Activated effector memory CD4-positive, alpha-beta T cell treated with anti-CD3 and anti-CD28 coated beads, Interleukin-2, amount 50 U/mL, for 16 hours (primary cell): ENCODE data around the gene CWC27.
"Not testable (repeated sequence)": the region's sequence is repeated elsewhere in the genome, so short reads cannot be mapped to it uniquely, and the experiment has no call there.

ENCODE experiments used
- DNase-seq: peaks from one replicate; pipeline ENCODE4 v3.0.0-alpha.2; 2020

CWC27 gene

DNA sequence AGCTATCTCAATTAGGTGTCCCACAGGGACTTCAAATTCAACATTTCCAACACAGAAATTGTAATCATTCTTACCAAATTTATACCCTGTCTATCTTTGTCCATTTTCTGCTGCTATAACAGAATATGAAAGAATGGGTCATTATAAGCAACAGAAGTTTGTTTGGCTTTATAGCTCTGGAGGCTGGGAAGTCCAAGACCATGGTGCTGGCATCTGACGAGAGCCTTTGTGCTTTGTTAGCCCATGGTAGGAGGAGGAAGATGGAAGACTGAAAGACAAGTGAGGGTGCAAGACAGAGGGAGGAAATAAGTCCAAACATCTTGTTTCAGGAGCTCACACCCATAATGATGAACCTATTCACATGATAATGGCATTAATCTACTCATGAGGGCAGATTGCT lies 72.2 kb downstream of the CWC27 start:
- no peak for DNase-seq

DNA sequence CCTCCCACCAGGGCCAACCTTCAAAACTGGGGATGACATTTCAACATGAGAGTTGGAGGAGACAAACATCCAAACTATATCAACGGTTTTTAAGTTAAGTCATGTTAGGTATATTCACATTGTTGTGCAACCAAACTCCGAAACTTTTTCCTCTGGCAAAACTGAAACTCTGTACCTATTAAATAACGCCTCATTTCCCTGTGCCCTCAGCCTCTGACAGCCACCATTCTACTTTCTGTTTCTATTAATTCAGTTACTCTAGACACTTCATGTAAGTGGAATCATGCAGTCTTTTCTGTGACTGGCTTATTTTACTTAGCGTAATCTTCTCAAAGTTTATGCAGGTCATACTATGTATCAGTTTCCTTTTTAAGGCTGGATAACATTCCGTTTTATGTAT lies 85.0 kb downstream of the CWC27 start:
- DNase-seq, result no peak

DNA sequence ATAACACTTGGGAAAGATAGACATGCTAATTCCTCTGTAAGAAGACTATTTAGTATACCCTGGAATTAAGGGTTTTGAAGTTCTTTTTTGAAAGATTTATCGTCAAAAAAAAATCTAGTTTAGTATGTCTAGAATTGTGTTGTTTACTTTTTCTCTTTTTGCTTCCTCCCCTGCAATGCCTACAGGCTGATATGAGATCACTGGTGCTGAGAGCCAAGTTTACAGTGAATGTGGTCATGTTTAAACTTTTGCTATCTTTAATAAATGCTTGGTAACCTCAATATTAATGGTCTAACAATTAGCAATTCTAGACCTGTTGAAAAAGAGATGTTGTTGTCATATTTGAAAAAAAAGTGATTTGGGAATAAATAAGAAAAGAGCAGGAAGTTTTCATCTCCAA lies 86.1 kb downstream of the CWC27 start:
- no peak for DNase-seq

GRCh38 chr5:64859881-64860280 lies 91.2 kb downstream of the CWC27 start:
- DNase-seq, result no peak

DNA sequence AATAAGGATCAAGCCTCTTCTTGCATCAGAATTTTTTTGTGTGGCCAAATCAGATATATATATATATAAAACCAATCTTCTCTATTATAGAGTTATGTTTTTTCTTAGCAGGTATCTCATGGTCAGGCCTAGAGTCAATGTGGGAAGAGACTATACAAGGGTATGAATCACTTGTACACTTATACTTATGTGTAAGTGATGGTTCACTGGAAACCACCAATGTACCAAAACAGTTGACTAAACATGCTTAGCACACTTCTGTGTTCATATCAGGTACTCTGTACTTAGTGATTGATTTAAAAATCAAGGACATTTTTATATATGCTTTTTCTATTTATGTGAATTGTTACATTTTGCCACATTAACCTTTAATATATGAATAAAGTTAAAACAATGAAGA lies 92.6 kb downstream of the CWC27 start:
- DNase-seq, result no peak

- no peak for DNase-seq
Measured at GRCh38 chr5:64864171-64864570, 95.4 kb downstream of the CWC27 start.

- no peak for DNase-seq
Measured at GRCh38 chr5:64865662-64866061, 96.9 kb downstream of the CWC27 start.

- DNase-seq, result no peak
Measured at GRCh38 chr5:64869419-64869818, 100.7 kb downstream of the CWC27 start.

- DNase-seq, result no peak
Measured at GRCh38 chr5:64872044-64872443, 103.3 kb downstream of the CWC27 start.

- DNase-seq, result no peak
Measured at GRCh38 chr5:64873441-64873840, 104.7 kb downstream of the CWC27 start.

- DNase-seq, result no peak
Measured at GRCh38 chr5:64874753-64875152, 106.0 kb downstream of the CWC27 start.

- no peak for DNase-seq
Measured at GRCh38 chr5:64876203-64876602, 107.5 kb downstream of the CWC27 start.

- DNase-seq, result no peak
Measured at GRCh38 chr5:64880821-64881220, 112.1 kb downstream of the CWC27 start.

- no peak for DNase-seq
Measured at GRCh38 chr5:64883912-64884311, 115.2 kb downstream of the CWC27 start.

DNA sequence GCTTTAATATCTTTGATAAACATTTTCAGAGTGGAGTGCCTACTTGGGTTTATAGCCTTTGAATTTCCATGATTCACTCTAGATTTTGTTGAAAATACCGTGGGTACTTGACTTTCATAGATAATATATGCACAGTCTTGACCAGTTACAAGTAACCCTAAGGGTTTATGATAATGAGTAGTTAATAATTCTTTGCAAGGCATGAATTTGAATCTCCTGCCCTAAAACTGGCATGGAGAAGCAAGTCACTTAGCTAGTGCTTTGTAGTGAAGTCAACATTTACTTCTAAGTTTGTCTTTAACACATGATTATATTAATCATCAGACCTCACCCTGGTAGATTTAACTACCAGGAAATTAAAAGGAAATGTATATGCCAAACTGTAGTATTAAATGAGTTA lies 115.8 kb downstream of the CWC27 start:
- DNase-seq, result no peak

DNA sequence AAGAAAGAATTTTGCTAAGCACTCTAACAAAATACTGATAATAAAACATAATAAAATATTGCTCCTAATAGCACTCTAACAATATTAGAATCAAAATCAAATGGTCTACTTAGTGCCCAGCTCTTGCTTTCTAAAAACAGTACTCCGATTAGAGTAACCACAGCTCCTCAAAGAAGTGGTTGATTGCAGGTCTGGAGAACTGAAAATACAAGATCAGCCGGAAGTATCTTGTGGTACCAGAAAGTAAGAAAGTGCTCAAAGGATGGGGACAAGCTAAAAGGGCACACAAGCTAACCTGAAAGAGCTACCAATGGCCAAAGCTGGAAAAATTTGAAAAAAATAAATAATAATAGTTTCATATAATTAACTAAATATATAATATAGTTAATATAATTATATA lies 119.2 kb downstream of the CWC27 start:
- DNase-seq, result no peak

DNA sequence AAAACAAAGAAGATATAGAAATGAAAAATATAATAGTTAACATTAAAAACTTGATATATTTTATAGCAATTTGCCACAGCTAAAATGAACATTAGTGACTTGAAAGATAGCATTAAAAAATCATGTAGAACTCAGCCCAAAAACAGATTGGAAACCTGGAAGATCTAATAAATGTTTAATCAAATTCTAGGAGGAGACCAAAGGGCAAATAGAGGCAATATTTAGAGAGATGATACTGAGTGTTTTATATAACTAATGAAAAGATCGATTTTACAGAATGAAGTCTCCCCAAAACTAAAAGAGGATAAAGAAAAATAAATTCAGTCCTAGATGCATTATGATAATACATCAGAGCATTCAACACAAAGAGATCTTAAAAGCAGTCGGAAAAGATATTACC lies 127.0 kb downstream of the CWC27 start:
- no peak for DNase-seq

DNA sequence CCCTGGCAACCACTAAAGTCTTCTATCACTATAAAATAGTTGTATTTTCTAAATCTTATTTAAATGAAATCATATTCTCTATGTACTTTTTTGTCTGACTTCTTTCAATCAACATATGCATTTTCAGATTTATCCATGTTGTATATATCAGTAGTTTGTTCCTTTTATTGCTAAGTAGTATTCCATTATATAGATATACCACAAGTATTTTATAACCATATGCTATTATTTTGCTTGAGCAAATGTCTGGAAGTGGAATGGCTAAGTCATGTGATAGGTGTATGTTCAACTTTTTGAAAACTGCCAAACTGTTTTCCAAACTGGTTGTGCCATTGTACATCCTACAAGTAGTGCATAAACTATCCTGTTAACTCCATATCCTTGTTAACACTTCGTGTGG lies 131.1 kb downstream of the CWC27 start:
- DNase-seq, result no peak

- DNase-seq, result no peak
Measured at GRCh38 chr5:64900618-64901017, 131.9 kb downstream of the CWC27 start.

DNA sequence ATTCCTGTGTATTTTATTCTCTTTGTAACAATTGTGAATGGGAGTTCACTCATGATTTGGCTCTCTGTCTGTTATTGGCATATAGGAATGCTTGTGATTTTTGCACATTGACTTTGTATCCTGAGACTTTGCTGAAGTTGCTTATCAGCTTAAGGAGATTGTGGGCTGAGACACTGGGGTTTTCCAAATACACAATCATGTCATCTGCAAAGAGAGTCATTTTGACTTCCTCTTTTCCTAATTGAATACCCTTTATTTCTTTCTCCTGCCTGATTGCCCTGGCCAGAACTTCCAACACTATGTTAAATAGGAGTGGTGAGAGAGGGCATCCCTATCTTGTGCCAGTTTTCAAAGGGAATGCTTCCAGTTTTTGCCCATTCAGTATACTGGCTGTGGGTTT lies 138.7 kb downstream of the CWC27 start:
- DNase-seq, result not testable (repeated sequence)

DNA sequence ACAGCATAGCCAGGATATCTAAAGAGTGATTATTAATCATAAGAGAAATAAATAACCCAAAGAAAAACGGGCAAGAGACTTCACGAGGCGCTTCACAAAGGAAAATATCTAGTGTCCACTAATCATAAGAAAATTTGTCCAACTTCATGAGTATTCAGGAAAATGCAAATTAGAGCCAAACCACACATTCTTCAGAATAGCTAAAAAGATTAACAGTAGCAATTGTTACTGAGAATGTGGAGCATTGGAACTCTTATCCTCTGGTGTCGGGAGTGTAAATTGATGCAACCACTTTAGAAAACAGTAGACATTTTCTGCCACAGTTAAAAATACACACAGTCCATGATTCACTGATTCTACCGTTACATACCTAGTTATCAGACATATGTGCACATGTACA lies 145.7 kb downstream of the CWC27 start:
- no peak for DNase-seq

DNA sequence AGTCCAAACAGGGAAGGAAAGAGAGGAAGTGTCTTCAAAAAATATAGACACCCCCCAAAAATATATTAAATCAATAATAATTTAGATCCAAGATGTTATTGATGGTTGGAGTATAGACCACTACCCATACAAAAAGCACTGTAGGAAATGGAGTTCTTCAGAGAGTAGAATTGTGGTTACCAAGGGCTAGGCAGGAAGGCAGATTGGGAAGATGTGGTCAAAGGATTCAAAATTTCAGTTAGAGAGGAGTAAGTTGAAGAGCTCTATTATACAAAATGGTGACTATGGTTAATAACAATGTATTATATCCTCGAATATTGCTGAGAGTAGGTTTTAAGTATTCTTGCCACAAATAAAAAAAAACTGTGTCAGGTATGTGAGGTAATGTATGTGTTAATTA lies 149.4 kb downstream of the CWC27 start:
- DNase-seq, result no peak

- DNase-seq, result no peak
Measured at GRCh38 chr5:64921386-64921785, 152.7 kb downstream of the CWC27 start.

DNA sequence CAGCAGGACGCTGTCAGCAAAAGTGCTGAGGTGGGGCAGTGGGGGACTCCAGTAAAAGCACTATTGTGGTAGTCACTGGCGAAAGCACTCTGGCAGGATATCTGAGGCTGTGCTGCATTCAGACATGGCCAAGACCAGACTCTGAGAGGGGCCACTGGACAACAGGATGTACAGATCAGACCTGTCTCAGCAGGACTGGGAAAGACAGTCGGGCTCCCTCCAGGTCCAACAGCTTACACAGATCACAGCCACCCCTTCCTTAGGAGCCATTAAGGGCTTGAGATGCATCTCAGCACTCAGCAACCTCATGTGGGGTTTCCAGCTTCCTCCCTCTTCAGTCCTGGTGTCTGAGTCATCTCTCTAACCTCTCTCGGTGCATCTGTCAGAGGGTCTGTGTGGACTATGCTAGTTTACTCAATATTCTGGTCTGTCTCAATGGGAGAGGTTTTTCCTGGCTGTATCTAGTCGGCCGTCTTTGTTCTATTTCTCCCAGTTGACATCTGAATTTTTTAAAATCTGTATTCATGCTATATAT lies 154.5 kb downstream of the CWC27 start:
- no peak for DNase-seq

GRCh38 chr5:64925123-64925522 lies 156.4 kb downstream of the CWC27 start:
- DNase-seq, result no peak

DNA sequence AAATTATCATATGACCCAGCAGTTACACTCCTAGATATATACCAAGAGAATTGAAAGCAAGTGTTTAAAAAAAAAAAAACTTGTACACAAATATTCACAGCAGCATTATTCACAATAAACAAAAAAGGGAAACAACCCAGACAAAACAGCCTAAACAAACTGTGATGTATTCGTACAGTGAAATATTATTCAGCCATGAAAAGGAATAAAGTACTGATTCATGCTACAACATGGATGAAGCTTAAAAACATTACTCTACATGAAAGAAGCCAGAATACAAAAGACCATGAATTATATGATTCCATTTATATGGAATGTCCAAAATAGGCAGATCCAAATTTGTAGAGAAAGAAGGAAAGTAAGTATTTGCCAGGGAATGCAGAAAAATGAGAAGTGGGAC lies 161.1 kb downstream of the CWC27 start:
- no peak for DNase-seq
